Amniotic epithelial cell (primary cell): Measurements from ENCODE around the gene C1orf232.

ENCODE experiments used
- DNase-seq: peaks from one replicate; pipeline ENCODE4 v3.0.0-alpha.2; 2010; ENCODE audit warnings: low read depth

C1orf232 gene

DNA sequence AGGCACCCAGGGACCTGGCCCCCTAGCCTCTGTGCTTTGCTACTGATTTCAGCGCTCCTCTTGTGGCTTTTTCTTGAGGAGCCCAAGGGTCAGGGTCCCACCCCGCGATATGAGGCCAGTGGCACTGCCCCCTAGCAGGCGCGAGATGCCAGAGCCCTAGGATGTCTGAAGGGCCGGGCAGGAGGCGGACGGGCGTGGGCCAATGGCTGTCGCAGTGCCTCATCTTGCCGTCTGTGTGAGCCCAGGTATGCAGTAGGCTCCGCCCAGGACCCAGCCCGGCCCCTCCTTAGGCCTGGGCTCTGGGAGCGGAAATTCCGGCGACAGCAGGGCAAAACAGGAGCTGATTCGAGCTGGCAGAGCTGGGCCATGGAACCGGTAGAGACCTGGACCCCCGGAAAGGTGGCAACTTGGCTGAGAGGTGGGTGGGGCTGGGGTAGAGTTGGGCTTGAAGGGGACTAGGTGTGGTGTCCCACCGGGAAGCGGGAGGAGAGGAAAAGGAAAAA is 8.5 kb upstream of the C1orf232 start, which contains the start of gene CNKSR1:
TSS of gene CNKSR1 (plus strand) at position 310 of the 503 bp plus-strand sequence. CDS start at position 367, 57 bp downstream.
- DNase-seq: no peak

DNA sequence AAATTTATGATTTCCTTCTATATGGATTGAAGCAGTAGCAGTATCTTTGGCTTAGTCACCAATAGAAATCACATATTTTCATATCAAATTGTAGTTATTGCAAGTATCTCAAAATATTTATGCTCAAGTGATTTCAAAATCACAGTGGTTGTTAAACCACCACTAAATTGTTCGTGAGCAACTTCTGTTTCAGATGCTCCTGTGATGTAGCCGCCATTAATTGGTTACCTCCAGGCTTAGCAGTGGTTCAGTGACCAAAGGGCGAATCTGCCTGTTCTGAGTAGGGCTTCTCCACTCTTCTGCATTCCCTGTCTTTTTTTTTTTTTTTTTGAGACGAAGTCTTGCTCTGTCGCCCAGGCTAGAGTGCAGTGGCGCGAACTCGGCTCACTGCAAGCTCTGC is 6.6 kb upstream of the C1orf232 start:
- no peak for DNase-seq

DNA sequence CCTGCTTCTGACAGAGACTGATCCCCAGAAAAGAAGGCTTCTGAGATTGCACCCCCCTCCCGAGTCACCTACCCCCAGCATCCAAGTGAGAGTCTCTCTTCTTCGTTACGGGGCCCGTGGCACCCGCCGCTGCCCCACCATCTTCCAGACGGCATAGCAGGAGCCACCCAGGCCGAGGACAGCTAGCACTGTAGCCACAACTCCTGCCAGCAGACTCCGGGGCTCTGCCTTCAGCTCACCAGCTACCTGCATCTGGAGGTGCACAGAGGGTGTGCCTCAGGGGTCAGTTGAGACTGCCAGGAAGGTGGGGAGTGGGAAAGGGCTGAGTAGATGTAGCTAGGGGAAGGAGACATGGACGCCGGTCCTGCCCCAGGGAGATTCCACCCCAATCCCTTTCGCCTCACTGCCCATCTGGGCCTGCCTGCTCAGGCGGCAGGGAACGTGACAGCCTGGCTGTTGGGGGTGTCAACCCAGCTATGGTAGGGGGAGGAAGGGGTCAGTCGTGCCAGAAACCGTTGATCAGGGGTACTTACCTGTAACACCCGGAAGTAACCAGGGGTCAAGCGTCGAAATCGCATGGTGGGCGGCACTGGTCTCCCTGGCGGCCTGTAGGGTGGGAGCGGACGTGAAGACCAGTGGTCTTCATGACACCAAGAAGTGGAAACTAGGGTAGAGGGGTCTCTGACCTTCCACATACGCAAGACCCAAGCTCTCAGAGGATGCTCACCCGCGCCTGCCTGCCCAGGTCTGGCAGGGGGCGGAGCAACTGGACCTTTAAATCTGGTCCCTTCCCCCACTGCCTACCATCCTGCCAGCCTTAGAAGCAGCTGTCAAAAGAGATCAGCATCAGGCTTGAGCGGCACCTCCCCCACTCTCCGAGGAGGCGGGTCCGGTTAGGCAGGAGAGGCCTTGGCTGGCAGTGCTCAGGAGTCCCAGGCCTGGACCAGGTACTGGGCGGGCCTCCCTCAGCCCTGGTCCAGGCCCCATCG is 2.6 kb upstream of the C1orf232 start, which contains the start of gene ZNF593OS:
TSS of gene ZNF593OS (minus strand) at position 749 of the 989 bp plus-strand sequence. CDS start at position 578, 171 bp downstream.
- no peak for DNase-seq

DNA sequence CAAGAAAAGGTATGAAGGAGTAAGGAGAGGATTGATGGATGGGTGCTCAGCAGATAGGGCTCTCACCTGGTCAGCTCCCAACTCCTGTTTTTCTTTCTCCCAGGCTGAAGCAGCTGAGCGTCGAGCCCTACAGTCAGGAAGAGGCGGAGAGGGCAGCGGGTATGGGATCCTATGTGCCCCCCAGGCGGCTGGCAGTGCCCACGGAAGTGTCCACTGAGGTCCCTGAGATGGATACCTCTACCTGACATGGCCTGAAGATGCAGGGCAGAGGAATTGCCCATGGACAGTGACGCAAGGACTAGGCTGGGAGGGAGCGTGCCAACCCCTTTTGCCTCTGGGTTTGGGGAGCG is 1.7 kb upstream of the C1orf232 start:
- no peak for DNase-seq

DNA sequence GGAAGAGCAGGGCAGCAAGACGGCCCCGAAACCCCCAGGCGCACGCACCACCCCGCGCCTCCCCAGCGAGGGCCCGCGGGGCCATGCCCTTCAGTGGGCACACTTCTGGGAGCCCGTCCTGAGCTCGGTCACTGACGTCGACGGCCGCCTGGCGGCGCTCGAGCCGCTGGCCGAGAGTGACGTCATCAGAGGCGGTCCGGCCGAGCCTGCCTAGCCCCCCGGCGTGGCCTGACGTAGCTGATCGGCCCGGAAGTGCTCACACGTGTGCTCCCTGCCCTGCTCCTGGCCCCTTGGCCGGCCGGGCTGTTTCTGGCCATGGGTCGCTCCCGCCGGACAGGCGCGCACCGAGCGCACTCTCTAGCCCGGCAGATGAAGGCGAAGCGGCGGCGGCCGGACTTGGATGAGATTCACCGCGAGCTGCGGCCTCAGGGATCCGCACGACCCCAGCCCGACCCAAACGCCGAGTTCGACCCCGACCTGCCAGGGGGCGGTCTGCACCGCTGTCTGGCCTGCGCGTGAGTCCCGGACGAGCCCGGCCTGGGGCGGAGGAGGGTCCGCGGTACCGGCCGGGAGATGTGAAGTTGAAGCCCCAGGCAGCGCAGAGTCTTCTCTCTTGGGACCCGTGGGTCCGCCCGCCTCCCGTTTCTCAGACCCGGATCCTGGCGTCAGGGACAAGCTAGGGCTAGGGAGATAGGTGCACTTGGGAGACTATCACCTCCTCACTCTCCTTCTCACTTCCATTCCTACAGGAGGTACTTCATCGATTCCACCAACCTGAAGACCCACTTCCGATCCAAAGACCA is 1.1 kb upstream of the C1orf232 start, which contains the start of gene ZNF593:
TSS of gene ZNF593 (plus strand) at position 240 of the 803 bp plus-strand sequence. CDS start at position 316, 76 bp downstream.
- DNase-seq: peak; percentile 88

DNA sequence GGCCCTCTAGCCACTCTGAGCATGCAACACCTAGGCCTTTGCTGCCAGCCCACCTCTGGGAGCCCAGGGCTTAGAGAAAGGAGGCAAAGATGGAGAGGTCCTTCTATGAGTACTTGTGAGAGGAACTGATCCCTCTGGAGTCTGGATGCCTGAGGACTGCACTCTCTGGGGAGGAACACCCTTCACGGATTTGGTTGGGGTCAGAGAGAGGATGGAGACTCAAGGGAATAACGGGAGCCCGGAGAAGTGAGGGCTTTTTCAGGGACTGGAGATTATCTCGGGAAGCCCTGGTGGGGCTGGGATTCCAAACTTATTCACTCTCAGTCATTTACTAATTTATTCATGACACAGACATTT is 413 bp upstream of the C1orf232 start:
- no peak for DNase-seq

DNA sequence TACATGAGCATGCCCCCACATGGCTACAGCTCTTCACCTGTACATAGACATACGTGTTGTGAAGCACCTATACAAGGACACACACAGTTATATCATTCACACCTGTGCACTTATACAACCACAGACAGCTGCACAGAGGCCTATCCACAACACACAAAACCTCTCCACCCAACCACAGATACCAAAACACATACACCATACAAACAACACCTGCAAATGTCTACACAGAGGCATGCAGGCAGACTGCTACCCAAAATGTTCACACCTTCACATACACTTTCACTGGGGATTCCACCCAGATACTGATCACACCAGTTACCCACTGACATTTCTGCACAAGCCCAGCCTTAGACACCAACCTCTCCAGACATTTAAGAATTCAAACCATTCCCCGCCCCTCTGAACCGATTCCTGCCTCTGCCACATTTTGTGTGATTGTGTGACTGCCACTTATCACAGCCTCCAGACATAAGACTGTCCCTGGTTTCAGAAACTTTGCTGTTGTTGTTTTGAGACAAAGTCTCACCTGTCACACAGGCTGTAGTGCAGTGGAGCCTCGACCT is 2.0 kb downstream of the C1orf232 start:
- DNase-seq: no peak

DNA sequence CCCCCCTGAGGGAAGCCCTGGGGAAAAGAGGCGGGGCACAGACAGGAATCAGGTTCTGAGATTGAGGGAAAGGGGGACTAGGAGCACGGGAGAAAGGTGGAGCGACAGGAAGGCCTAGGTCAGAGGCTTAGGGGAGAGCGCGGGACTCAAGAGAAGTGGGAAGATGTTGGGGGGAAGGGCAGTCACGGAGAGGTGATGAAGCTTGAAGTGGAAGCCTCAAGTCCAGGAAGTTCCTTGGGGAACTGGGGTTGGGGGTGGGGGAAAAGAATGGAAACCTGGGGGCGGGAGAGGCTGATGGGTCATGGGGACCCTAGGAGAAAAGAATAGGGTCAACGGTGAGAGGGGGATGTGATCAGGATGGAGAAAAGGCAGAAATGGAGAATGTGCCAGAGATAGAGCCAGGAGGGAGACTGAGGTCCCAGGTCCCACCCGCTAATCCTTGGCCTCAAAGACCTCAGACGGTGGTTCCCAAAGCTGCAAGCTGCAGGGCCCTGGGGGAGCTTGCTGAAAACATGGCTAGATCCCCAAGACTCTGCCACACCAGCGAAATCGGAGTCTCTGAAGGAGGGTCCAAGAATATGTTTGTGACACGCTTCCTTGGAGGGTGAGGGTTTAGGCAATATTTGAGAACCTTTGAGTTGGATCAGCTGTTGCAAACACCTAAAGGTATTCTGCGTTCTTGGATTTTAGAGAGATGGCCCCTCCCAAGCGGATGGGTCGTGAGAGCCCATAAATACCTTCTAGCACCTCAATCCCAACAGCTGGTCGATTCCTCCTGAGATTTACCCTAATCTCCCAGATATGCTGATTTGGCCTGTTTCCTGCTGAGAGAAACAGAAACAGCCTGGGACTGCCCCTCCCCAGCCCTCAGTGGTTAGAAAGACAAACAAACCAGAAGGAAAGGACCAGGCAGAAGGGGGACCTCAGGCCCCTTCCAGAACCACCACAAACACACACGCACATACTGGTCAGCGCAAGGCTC is 3.6 kb downstream of the C1orf232 start:
- DNase-seq: no peak

DNA sequence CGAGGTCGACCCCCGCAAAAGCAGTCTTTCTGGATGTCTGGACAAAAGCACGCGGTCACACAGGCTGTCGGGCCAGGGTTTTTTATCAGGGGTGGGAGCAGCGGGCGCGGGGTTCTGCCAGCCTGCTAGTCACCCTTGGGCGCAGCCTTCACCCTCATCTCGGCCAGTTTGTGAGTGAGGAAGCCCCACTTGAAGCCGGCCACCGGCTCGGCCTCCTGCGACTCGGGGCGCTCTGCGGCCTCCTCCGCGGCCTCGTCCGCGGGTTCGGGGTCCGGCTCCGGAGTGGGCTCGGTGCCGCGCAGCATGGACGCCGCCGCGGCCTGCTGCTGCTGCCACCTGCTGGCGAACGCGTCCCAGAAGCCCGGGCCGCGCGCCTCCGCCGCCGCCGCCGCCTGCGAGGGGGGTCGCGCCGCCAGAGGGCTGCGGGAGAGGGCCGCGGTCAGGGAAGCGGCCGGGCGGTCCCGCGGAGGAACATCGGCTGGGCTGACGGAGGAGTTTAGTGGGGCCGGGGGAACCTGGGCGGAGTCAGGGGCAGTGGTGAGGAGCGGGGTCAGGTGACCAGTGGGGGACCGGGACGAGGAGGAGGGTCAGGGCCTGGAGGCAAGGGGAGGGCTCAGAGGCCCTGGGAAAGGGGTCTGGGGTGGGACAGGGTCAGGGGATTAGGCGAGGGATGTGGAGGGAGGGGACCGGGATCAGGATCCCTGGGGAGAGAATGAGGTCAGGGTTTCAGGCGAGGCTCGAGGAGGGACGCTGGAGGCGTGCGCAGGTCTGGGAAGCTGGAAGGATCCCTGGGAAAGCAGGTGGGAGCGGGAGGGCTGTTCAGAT is 4.5 kb downstream of the C1orf232 start:
- DNase-seq: no peak

DNA sequence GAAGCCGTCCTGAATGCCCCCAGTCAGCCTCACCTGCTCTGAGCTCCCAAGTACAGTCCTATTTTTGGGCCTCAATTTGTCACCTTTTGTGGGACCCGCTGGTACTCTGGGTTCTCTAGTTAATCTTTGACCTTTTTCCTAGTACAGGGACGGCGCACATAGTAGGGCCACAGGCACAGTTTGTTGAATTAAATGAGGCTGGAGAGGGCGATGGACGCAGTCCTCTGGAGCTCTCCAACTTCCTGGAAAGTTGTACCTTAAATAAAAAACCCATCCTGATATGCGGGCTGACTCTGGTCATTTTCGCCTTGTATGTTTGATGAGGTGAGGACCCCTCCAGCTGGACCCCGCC is 5.1 kb downstream of the C1orf232 start:
- DNase-seq: no peak

DNA sequence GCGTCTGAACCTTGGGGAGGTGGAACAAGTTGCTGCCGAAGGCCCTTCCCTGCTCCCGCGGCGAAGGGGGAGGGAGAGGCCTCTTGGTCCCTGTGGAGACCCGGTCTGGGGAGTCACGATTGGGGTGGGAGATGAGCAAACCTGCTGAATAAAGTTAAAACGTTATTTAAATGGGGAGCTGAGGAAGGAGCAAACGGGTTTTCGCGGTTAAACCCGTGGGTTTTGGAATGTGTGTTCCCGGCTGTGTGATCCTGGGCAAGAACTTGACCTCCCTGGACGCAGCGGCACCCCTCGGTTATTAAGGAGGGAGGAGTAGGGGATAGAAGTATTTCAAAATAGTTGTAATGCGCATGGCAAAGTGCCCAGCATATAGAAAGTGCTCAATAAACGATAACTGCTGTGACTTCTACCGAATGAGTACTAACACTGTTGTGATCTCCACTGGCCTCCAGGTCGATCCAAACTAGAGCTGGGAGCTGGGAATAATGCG is 6.5 kb downstream of the C1orf232 start:
- DNase-seq: no peak

DNA sequence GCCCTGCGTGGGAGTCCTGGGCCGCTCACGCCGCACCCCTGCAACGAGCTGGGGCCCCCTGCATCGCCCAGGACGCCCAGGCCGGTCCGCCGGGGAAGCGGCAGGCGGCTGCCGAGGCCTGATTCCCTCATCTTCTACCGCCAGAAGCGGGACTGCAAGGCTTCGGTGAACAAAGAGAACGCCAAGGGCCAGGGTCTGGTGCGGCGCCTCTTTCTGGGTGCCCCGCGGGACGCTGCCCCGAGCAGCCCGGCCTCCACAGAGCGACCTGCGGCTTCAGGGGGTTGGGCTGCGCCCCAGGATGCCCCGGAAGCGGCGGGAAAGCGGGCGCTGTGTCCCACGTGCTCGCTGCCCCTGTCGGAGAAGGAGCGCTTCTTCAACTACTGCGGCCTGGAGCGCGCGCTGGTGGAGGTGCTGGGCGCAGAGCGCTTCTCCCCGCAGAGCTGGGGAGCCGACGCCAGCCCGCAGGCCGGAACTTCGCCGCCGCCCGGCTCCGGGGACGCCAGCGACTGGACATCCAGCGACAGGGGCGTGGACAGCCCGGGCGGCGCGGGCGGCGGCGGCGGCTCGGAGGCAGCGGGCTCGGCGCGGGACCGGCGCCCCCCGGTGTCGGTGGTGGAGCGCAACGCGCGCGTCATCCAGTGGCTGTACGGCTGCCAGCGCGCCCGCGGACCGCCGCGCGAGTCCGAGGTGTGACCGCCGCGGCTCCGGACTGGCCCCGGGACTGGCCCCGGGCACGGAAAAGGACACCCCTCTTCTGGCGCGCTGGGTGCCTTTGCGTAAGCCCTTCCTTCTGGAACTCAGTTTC is 7.1 kb downstream of the C1orf232 start:
- DNase-seq: peak; percentile 40

DNA sequence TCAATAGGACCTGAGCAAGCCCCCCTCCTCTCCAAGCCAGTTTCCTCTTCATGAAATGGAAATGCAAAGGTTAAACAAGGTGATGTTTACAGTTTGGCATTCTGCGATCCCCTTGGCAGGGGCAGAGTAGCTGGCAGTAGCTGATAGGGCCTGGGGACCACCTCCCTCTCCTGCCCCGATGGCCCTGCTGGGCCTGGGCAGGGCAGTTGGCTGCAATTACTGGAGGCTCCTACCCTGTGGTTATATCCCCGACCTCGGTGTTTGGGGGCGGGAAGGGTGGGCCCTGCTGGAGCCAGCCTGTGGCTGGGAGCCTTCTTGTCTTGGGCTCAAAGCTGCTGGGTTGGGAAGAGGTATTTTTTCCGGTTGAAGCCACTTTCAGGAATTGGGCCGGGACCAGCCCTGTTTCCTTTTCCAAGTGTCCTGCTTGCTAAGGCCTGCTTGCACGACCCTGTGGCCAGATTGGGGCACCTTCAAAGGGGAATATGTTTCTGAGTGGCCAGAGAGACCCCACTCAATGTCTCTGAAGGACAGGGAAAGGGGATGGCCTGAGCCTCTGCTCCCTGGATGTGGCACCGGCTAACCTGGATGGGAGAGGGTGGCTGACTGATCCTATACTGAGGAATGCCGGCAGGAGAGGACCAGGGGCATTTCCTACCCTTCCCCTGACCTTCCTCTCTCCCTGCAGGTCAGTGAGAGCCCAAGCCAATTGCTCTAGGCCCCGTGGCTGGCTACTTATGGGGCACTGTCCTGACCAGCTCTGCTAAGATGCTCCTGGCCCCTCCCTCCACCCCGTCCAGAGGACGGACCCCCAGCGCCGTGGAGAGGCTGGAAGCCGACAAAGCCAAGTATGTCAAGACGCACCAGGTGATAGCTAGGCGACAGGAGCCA is 8.0 kb downstream of the C1orf232 start:
- DNase-seq: no peak

DNA sequence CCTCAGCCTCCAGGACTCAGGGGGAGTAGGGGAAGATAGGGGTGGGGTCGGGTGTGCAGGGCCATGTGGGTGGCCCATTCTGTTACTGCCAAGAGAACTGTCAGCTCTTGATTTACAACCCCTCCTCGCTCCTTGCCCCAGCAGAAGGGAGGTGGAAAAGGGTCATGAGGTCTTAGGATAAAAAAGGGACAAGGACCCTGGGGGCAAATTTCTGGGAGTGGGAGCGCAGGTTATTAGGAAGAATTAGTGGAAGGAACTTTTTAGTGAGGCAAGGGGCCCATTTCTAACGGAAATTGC is 9.1 kb downstream of the C1orf232 start:
- DNase-seq: no peak

DNA sequence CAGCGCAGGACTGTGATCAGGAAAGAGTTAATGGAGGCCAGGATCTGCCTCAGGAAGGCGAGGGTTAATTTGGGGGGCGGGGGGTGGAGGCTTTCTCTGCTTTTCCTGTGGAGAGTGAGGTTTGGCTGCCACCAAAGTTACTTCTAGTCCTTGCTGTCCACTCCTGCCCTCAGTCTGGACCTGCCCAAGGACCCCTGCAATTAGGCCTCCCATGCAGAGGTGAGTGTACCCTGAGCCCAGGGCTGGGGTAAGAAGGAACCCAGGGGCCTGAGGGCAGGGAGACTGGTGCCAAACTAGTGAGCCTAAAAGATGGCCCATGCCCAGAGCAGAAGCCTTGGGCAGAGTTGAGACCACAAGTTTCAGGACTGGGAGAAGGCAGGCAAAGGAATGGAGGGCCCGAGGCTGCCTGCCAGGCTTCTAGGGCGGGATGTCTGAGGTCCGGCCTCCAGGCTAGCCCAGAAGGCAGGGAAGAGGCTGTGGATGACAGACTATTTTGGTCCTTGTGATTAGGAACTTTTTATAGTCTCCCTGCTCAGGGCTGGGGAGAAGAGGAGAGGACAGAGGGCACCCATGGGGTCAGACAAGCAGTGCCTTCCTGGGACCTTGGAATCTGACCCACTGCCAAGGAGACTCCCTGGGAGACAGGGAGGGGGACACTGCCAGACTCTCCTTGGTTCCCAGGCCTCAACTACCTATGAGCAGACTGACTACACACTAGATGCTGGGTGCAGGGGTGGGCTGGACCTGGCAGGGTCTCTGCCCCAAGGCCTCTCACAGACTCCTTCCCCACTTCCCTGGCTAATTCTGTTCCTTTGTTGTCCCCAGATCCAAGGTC is 9.6 kb downstream of the C1orf232 start, which contains the start of gene FAM110D:
TSS of gene FAM110D (plus strand) at position 172 of the 835 bp plus-strand sequence. CDS start 2,213 bp downstream, outside the sequence.
- no peak for DNase-seq

DNA sequence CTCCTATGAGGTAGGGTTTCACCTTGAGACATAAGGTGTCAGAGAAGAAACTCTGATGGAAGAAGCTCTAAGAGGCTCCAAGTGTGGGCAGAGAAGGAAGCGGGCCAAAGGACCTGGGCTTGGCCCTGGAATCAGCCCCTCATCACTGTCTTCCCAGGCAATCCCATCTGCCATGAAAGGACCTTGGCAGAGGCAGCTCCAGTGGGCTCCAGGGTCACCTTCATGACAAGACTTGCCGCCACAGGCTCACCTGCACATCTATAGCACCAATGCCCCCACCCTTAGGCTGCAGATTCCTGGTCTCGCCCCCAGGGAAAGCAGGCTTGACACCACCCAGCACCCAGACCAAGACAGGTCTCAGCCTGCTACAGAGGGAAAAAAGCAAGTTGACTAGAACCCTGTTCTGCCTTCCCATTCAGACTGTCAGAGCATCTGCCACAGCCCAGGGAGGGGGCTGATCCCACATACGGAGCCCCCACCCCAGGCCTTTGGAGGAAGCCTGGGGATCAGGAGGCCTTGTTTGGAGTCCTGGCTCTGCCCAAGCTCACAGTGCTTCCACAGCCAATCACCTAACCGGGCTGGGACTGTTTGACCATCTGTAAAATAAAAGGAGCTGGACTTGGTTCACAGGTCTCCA is 10.4 kb downstream of the C1orf232 start:
- DNase-seq: no peak
